Stimulated activated CD8-positive, alpha-beta memory T cell treated with anti-CD3 and anti-CD28 coated beads, Interleukin-15, amount 100 ng/mL, for 1 hour (primary cell): ENCODE results near the gene MAN1A1.

Source experiments
- DNase-seq: peaks from one replicate; pipeline ENCODE4 v3.0.0-alpha.2; 2020; ENCODE audit warnings: low read depth

MAN1A1 gene

DNA sequence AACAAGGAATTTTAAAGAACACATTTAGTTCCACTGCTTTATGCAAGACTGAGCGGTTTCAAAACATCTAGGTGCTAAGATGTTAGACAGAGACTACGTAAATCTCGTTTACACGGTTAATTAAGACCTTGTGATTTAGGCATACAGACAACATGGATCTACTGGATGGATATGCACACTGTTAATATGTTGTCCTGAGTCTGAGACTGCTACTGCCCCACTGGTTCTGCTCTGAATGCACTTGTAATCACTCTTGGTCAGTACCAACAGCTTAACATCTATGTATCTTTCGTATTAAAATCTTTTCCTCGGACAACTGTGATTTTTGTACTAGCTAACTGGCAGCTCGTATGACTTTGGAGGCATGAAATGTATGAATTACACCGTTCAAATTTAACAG lies 3.1 kb downstream of the MAN1A1 start:
- DNase-seq, result no peak

DNA sequence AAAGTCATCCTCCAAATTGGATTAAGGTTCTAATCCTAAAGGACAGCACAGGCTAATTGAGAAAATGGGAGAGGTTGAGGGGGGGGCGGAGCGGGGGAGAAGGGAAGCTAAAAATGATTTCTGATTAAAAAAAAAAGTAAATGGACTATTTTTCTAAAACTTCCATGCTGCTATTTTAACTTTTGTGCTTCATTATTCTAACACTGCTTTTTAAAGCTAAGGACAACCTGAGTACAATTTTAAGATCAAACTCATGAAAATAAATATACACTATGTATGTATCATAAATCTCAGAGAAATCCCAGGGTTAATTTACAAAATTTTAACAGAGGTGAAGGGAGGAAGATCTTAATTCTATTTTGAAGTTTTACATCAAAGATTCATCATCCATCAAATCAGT lies 4.4 kb downstream of the MAN1A1 start:
- DNase-seq, result no peak

DNA sequence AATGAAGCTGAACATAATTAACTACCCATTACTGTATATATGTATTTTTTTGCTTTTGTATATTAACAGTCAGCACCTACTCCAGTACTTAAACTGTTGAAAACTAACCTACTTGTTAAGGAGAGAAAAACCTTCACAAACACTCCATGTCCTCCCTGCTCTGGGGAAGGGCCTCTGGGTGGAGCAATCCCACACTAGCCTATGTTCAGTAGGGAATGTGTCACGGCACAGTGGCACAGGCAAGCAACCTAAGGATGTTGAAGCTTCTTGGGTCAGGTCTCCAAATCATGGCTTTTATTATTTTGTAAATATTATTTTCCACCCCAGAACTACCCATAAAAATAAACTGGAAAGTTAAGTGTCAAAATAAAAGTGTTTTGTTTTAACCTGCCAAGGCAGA lies 5.3 kb downstream of the MAN1A1 start:
- DNase-seq, result no peak

DNA sequence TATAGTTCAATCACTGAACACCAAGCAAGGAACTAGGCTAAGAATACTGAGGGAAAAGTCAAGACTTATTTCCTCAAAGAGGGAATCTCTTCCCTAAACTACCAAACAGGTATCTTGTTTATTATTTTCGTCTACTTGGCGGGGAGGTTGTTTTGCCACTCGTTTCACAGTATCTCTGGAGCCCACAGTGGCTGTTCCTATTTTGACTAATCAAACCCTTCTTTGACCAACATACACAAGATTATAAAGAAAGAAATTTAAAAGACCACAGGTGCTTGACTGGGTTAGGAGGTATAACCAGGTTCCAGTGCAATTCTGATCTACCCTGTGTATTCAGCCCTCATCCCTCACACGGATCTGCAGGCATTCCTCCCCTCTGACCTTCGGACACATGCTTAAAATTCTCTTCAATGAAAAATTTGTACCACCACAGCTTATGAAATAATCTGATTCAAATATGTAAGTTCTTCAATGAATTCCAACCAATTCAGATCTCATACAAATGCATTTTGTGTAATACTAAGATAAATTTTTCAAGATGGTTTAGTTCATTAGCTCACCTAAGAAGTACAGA lies 5.9 kb downstream of the MAN1A1 start:
- no peak for DNase-seq

DNA sequence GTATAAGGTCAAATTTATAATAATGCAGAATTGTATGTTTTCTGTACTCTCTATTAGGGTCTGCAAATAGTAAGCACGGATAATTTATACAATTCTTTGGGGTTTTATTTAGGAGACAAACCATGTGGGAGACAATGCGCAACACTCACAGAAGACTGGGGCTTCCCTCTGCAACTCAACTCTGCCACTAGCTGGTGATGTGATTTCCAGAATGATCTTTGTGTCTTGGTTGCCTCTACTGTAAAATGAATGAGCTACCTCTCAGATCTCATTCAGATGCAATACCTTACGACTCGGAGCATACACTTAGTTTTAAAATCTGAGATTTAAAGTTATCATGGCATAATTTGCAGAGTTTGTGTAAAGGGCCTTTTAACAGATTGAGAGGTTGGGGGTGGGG lies 6.4 kb downstream of the MAN1A1 start:
- DNase-seq, result no peak

DNA sequence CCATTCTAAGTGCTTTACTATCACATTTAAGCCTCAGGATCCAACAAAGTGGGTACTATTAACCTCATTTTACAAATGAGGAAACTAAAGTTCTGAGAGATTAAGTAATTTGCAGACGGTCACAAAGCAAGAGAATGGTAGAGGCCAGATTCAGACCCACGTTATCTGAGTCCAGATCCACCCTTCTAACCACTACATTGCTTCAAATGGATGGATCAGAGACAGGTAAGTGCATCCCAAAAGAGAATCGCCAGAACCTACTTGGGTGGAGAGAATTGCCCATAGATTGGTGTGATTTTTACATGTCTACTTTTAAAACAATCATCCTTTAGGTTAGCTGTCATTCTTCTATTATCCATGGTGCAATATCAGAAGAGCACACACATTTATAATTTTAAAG lies 7.1 kb downstream of the MAN1A1 start:
- DNase-seq, result no peak

DNA sequence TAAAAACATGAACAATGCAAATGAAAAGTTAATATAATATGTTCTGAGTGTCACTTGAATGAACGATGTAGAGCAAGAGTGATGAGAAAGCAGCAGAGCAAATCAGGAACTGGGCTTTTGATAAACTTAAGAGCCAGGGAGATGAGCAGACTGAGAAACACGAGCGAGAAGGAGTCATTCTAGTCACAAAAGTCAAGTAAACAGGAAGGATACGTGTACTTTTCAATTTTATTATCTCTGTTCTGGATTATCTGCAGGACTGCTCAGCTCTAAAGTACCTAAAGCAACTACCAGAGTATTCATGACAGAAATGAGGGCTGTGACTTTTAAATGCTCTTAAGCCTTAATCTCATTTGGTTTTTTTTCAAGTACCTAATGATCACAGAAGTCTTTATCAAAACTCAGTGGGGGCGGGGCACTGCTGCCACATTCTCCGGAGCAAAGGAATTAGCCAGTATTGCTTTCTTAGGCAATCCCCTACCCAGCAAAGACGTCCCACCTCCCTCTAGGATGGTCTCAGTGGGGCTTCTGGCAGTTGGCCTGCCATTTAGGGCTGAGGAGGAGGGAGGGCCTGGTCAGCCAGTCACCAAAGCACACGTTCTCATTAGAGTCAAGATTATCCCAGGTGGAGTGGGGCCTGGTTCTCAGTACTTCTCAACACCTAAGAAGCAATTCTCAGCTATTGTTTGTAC lies 8.6 kb downstream of the MAN1A1 start:
- no peak for DNase-seq

DNA sequence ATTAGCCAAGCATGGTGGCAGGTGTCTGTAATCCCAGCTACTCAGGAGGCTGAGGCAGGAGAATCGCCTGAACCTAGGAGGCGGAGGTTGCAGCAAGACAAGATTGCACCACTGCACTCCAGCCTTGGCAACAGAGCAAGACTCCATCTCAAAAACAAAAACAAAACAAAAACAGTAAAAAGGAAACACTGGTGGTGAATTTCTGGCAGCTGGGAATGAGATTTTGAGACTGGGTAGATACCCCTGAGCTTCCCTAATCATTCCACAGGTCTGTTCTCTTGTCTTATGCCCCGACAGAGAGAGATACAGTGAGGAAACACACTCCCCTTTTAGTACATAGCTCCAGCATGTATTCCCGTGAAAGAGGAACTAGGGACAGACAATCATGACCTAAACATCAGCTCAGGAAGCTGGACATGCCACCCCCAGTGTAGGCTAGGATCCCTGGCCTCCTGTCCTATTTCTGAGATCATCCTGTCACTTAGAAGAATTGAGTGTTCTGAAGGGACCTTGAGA lies 9.6 kb downstream of the MAN1A1 start:
- no peak for DNase-seq

DNA sequence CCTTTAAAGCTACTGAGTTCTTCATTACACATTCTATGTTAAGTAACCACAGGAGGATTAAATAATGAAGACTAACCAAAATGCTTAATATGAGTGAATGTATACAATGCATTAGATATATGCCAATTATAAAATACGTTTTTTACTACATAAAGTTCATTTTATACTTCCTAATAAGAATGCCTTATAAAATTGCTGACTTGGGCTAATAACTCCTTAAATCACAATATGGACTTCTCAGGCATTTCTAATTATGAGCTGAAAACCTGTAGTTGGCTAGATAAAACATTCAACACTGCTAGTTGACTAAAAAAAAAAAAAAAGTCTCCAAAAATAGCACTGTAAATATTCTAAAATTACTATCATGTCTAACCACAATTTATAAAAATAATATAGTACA lies 11.8 kb downstream of the MAN1A1 start:
- DNase-seq, result no peak

DNA sequence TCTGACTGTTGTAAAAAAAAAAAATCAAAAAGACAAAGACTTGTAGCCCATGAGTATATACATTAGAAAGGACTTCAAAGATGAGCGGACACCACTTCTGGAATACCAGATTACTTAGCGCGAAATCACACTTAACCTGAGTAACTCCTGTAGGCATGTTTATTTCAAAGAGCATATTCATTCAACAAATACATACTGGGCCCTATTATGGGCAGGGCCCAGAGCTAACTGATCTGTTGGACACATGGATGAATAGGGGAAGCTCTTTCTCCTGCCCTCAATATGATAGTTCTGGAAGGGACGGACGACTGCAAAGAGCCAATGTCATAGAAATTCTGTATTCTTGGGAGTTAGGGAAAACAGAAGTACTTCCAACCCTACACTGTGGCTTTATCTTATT lies 12.3 kb downstream of the MAN1A1 start:
- no peak for DNase-seq

DNA sequence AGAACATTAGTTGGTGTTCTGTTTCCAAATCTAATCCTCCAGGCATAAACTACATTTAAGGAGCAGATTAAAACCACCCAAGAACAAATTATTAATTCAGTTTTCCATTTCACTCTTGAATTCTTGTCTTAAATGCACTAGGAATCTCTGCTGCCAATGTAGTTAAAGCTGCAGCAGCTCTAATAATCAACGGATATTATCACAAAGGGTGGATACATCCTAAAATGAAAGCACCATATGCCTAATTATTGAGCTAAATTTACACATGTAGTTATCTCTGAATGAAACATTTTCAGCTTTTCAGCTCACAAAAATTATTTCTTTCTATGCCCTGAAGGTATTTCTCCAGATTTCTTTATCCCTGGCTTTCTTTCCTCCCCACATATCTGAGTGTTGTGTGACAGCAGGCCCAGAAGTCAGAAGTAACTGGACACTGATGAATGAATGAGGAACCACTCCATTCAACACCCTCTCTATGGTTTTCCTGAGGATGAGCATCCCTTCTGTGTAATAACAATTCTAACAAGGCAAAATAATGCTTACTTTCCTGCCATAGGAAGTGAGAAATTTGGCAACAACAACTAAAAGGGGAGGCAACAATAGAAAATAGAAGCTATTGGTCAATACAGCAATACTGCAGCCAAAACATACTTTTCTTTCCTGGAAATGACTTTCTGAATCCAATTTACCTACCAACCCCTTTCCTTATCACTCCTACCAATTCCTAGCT lies 14.9 kb downstream of the MAN1A1 start:
- no peak for DNase-seq

DNA sequence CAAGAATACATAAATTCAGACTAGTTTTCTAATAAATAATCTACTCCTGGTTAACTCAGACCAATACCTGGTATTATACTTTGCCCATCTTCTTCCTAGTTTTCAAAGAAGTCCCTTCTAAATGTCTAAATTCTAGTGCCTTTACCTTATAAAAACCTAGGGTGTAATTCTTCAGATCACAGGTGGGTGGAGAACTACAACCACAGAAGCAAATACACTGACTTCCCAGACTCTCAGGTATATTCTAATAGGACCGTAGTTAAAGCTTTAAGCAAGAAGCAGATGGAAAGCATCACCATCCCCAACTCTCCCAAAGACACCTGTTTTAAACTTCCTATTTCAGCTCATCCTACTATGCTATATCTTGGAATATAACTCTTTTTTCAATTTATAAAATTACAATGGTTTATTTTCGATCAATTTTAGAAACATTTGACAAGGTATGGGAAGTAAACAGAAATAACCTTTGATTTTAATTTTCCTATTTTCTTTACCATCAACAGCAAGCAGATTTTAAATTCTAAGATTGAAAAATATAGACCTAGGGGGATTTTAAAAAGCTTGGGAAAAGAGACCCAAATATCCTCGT lies 15.8 kb downstream of the MAN1A1 start:
- no peak for DNase-seq

DNA sequence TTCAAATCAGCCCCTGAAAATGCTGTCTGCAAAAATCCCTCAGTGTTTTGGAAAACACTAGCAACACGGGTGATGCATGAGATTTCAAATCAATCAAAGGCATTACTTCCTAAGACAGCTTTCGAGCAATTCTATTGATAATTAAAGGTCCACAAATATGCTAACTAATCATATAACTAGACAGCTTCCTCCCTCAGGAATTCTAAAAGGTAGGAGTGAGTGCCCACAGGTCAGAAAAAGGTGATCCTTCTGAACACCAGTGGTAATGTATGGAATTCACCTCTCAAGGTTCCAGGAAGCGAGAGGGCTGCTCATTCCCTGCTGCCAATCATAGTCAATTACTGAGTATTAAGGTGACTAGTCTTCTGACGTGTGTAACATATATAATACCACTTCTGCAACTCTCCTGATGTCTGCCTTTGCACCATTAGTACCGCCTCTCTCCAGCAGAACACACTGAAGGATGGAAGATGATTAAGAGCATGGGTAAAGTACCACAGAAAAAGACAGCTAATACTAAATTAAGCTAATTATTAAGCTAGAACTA lies 16.4 kb downstream of the MAN1A1 start:
- no peak for DNase-seq

DNA sequence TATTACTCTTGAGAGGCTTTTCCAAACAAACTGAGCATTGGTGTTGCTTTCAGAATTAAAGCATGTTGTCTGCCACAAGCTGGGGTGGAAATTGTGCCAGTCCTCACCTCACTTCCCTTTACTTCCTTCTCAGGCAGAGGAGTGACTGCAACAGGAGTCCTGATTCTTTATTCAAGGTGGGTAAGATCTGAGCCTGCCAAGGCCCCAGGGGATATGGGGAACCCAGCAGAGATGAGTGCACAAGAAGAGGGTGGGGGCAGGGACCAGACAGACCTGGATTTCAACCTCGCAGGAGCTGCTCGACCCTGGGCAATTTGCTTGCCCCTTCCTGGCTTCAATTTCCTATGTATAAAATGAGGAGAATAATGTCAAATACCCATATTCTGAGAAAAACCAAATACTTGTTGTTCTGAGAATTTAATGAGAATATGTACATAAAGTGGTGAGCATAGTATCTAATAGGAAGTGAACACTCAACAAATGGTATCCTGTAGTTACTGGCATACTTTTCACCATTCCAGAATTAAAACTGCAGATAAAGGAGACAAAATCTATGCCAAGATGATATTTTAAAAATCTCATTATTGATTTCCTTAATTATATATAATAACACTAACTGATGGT lies 17.8 kb downstream of the MAN1A1 start:
- DNase-seq, result no peak

DNA sequence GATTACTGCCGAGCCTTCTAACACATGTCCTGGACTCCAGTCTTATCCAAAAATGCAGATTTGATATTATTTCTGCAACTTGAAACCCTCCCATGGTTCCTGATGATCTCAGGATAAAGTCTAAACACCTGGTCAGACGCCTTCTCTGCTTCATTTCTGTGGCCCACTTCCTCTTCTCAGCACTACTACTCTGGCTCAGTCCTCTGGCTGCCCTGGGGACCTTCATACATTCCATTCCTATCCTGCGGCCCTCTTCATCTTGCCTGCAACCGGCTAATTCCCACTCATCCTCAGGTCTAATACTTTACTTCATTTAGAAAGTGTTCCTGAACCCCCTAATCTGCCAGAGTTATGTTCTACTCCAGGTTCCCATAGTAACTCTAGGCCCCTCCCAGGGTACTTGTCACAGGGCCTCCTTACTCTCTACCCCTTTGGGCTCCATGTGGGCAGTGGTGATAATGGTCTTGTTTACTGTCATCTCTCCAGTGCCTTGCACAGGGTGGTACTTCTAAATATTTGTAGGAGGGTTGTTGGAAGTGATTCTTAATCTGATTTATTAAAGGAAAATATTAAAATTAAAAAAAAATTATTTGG lies 18.9 kb downstream of the MAN1A1 start:
- DNase-seq, result no peak

DNA sequence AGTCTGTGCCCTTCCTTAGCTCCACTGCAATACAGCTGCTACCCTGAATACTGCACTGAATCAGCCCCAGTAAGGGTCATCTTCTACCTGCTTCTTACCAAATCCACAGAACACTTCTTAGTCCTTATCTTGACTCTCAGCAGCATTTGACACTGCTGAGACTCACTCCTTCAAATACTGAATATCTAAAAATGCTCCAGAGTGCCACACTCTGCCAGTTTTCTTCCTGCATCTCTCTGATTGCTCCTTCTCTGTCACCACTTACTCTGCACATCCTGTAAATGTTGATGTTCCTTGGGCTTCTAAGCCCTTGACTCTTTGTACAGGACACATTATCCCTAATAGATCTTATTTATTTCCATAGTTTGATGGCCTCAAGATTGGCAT lies 19.8 kb downstream of the MAN1A1 start:
- DNase-seq, result no peak

DNA sequence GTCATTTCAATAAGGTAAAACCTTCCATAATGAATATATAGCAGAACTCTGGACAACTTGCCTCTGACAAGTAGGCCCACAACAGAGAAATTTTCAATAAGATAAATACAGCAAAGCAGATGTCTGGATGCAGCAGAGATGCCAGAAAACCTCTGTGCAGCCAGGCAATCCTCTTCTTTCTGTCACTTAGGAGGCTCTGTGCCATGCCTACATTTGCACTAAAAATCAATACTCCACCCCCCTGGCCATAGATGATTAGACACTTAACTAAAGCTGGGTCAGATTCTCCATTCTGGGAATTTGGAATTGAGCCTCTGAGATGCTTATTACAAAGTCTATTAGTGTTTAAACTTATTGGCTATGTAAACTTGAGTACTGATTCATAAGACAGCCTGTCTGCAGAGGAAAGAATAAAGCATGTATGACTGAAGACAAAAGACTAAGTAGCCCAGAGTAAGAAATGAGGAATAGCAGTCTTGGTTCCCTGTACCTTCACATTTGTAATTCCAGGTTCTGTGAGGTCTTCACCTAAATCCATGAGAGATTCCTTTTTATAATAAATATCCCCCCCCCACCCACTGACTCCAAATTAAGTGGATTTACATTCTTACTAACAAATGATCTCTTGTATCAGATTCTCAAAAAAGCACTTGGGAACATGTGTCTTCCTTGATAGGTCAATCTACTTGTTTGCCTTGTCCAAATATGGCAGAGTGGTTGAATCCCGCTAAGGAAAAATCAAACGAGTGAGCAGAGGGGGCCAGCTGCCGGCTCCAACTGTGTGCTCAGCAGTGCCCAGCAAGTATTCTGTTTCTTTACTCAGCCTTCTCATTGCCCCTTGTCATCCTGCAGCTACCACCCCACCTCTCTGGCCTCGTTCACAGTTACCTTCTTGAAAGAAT lies 20.4 kb downstream of the MAN1A1 start:
- DNase-seq, result no peak

DNA sequence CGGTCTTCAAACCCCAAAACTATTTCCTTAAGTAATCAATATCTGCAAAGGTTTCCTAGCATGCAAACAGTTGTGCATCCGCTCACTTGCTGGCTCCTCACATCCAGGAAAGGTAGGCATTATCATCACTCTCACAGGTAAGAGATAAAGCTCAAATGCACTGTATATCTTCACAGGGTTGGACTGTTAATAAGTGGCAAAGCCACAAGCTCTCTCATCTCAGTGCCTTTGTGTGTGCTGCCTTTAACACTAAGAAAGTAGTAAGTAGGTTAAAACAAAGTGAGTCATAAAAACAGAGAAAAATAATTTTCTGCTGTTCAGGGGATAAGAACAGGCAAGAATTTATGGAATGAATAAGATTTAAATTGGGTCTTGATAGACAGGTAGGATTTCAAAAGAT lies 21.3 kb downstream of the MAN1A1 start:
- no peak for DNase-seq

DNA sequence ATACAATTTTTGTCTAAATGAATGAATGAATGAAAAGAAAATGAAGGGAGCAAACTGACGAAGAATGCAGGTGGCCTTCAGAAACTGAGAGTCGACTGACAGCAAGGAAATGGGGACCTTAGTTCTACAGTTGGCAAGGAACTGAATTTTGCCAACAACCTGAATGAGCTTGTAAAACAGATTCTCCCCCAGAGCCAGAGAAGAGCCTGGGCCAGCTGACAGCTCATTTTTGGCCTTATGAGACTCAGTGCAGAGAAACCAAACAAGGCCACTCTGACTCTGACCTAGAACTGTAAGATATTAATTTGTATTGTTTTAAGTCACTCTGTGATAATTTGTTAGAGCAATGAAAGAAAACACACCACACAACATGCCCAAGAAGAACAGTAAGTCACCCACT lies 21.8 kb downstream of the MAN1A1 start:
- DNase-seq, result no peak

DNA sequence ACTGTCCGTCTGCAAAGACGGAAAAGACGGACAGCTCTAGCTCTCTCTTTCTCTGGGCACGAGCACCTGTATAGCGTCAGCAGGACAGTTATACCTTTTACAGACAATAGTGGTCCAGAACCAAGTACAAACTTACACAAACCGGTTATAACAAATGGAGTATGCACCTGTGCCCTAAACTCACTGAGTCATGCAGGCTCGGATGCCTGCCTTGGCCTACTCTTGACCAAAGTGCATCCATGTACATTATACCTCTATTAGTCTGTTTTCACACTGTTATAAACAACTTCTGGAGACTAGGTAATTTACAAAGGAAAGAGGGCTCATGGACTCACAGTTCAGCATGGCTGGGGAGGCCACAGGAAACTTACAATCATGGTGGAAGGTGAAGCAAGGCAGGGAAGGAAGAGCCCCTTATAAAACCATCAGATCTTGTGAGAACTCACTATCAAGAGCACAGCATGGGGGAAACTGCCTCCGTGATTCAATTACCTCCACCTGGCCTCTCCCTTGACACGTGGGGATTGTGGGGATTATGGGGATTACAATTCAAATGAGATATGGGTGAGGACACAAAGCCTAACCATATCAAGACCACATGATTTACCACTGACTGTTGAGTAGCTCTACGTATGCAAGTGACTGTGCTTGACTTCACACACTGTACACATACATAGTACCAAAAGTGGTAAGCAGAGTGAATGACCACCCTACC lies 23.1 kb downstream of the MAN1A1 start:
- DNase-seq, result no peak
